Ascending aorta (tissue), 2 donors: Measurements from ENCODE around the gene NKD2. TPM values are rescaled to one million over a fixed set of nuclear protein-coding genes. Genes with fewer than 3 reads are reported as not detected.
"Not testable (repeated sequence)": the region's sequence is repeated elsewhere in the genome, so short reads cannot be mapped to it uniquely, and the experiment has no call there.

Experiments
- DNase-seq, 2 donors: peaks; one replicate each; pipeline ENCODE4 v3.0.0-alpha.2; 2019; ENCODE audit warnings: low spot score in 2 of 2
- H3K27ac ChIP-seq, 2 donors: fragments of 200-600 bp; sonication (generic); one replicate each; pipeline ENCODE4 v1.5.1; 2016 to 2017; ENCODE audit warnings: mild to moderate bottlenecking in 1 of 2
- H3K27me3 ChIP-seq: fragments of 200-600 bp; sonication (generic); one replicate; pipeline ENCODE4 v1.5.1; 2017
- H3K36me3 ChIP-seq, 2 donors: fragments of 200-600 bp; sonication (generic); one replicate each; pipeline ENCODE4 v1.5.1; 2016
- H3K4me1 ChIP-seq, 2 donors: fragments of 200-600 bp; sonication (generic); one replicate each; pipeline ENCODE4 v1.5.1; 2016 to 2017; ENCODE audit warnings: mild to moderate bottlenecking in 1 of 2
- H3K4me3 ChIP-seq, 2 donors: fragments of 200-600 bp; sonication (generic); one replicate each; pipeline ENCODE4 v1.5.1; 2016 to 2017; ENCODE audit warnings: mild to moderate bottlenecking in 1 of 2
- H3K9me3 ChIP-seq, 2 donors: fragments of 200-600 bp; sonication (generic); one replicate each; pipeline ENCODE4 v1.5.1; 2016
- CTCF ChIP-seq, 3 experiments: fragments of 200-600 bp in 2 of 3; fragments of 450-650 bp in 1 of 3; sonication (generic) in 2 of 3; IDR thresholded peaks; one replicate each; pipeline ENCODE4 v1.5.1; 2016 to 2019; ENCODE audit warnings: antibody characterized with exemption in 3 of 3, mild to moderate bottlenecking in 1 of 3, moderate library complexity in 1 of 3
- intact Hi-C: fragments of 100-400 bp; cut with DNase I; formaldehyde crosslinking; loops from one replicate; pipeline ENCODE4 v1.15.1; 2023
- total RNA-seq: library from RNA; depleted of rRNA; stranded (reverse); fragments of >200 nt; gene quantifications from one replicate; pipeline ENCODE4 v1.1.0, GENCODE V29; 2016

The NKD2 gene
- total RNA-seq, 1 donor from 2014 or later = 6.5 TPM

GRCh38 chr5:1079961-1080360 lies 71.4 kb downstream of the NKD2 start:
- H3K27ac ChIP-seq = no peak overlapping the region
- H3K9me3 ChIP-seq = no peaks in the 10 kb centered on the region
- no peaks in the 10 kb centered on the region for H3K4me1 ChIP-seq
- peaks cover 27 to 58% of the 10 kb centered on the region in 2 donors for H3K36me3 ChIP-seq
- no peaks in the 10 kb centered on the region for H3K27me3 ChIP-seq
- DNase-seq = no peak
- intact Hi-C loops = no loop called here
- H3K4me3 ChIP-seq = no peak overlapping the region
- no peak for TF ChIP-seq CTCF (IDR thresholded peaks at IDR 0.05)

DNA sequence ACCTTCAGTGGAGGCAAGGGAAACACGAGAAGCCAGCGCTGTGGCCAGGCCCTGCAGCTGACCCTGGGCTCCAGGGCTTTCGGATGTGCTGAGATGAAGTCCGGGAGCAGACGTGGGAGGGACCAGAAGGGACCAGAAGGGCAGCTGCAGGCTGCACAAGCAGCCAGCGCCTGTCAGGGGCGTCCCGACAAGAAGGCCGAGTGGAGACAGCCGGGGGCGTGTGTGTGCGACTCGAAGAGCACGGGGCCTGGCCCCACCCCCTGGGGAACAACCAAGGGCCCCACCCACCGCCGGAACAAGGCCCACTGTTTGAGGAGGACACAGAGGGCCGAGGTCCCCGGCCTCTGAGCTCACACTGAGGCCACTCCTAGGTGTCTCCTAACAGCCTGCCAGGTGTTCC lies 71.8 kb downstream of the NKD2 start:
- H3K27me3 ChIP-seq = no peaks in the 10 kb centered on the region
- no peak for TF ChIP-seq CTCF (IDR thresholded peaks at IDR 0.05)
- DNase-seq = no peak

DNA sequence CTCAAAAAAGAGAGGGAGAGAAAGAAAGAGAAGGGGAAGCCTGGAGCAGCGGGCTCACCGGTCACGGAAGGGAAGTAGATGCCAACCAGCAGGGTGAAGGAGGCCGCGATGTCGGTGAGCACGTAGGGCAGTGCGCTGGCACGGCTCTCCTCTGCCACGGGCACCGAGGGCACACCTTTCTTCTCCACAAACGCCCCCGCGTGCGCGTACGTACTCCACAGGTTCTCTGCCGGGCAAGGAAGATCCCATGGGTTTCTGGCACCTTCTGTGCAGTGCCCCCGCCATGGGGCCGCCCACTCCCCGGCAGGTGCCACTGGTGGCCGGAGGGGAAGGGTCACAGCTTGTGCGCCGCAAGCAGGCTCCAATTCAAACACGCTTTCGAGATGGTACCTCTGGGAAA lies 72.9 kb downstream of the NKD2 start:
- Histone ChIP-seq H3K27me3 (no peaks in the 10 kb centered on the region), H3K27ac (no peak overlapping the region), H3K9me3 (no peaks in the 10 kb centered on the region), H3K36me3 (peaks cover 29 to 53% of the 10 kb centered on the region in 2 donors), H3K4me3 (no peak overlapping the region), H3K4me1 (no peaks in the 10 kb centered on the region)
- intact Hi-C loops = no loop called here
- no peak for DNase-seq
- TF ChIP-seq CTCF (IDR thresholded peaks at IDR 0.05) = no peak

More for the DNA sequence above, 71.8 kb downstream of the NKD2 start:
- intact Hi-C loops = no loop called here
- H3K4me1 ChIP-seq = no peaks in the 10 kb centered on the region
- H3K4me3 ChIP-seq = no peak overlapping the region
- peaks cover 27 to 61% of the 10 kb centered on the region in 2 donors for H3K36me3 ChIP-seq
- no peaks in the 10 kb centered on the region for H3K9me3 ChIP-seq
- H3K27ac ChIP-seq = no peak overlapping the region

DNA sequence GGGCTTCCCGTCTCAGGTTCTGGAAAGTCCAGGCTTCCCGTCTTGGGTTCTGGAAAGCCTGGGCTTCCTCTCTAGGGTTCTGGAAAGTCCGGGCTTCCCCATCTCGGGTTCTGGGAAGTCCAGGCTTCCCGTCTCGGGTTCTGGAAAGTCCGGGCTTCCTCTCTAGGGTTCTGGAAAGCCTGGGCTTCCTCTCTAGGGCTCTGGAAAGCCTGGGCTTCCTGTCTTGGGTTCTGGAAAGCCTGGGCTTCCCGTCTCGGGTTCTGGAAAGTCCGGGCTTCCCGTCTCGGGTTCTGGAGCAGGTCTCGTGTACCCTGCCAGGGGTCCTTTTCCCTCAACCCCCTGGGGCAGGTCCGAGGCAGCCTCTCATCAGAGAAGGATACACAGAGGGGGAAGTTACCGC lies 74.4 kb downstream of the NKD2 start:
- H3K27me3 ChIP-seq, H3K4me1 ChIP-seq, H3K4me3 ChIP-seq, H3K27ac ChIP-seq, intact Hi-C loops, H3K9me3 ChIP-seq, DNase-seq: not testable (repeated sequence)
- H3K36me3 ChIP-seq = peaks cover 31 to 46% of the 10 kb centered on the region in 2 donors

- Histone ChIP-seq H3K9me3 (no peaks in the 10 kb centered on the region), H3K4me3 (no peak overlapping the region), H3K27me3 (no peaks in the 10 kb centered on the region), H3K27ac (no peak overlapping the region), H3K4me1 (no peaks in the 10 kb centered on the region), H3K36me3 (peaks cover 32 to 46% of the 10 kb centered on the region in 2 donors)
- intact Hi-C loops = no loop called here
- no peak for TF ChIP-seq CTCF (IDR thresholded peaks at IDR 0.05)
- DNase-seq = no peak
Observed at GRCh38 chr5:1083823-1084605, 75.4 kb downstream of the NKD2 start.

GRCh38 chr5:1085391-1085790 lies 76.8 kb downstream of the NKD2 start:
- Histone ChIP-seq H3K4me3 (no peak overlapping the region), H3K27ac (no peak overlapping the region), H3K4me1 (no peaks in the 10 kb centered on the region), H3K36me3 (peaks cover 32 to 44% of the 10 kb centered on the region in 2 donors), H3K27me3 (no peaks in the 10 kb centered on the region), H3K9me3 (no peaks in the 10 kb centered on the region)
- intact Hi-C loops = no loop called here
- no peak for TF ChIP-seq CTCF (IDR thresholded peaks at IDR 0.05)
- no peak for DNase-seq
